ENCODE data around the gene UEVLD. TPM values are rescaled to one million over a fixed set of nuclear protein-coding genes. Genes with fewer than 3 reads are reported as not detected.
A peak's percentile ranks its signal among the peaks of the same experiment; 100 is the strongest.
"Not testable (repeated sequence)": the region's sequence is repeated elsewhere in the genome, so short reads cannot be mapped to it uniquely, and the experiment has no call there.

Gene UEVLD
- polyA plus RNA-seq, 6 donors from 2014 or later = 6.6 to 12.4 (median 8.9) TPM

DNA sequence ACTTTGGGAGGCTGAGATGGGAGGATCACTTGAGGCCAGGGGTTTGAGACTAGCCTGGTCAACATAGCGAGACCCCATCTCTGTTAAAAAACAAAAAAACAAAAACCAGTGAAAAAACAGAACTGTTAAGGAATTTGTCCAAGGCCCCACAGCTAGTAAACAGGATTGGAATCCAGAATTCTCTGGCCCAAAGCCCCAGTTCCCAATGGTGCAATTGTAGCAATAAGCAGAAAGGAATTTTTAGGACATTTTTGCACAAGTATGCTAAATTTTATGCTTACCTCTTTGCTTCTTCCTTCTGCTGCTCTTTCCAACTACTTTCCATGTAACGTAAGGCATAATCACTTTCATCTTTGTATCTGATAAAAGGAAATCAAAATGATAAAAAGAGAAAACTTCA is 22.7 kb upstream of the UEVLD start:
- Mint-ChIP-seq H3K27ac (no peak overlapping the region), H3K4me3 (no peak overlapping the region), H3K9me3 (no peaks in the 10 kb centered on the region), H3K36me3 (peaks cover 10 to 22% of the 10 kb centered on the region in 2 donors), H3K27me3 (no peaks in the 10 kb centered on the region), H3K4me1 (peaks cover 0 to 9% (median 7%) of the 10 kb centered on the region in 3 donors)
- ATAC-seq (ENCODE audit: low read depth in 2 of 2) = no peak
- DNase-seq = no peak

DNA sequence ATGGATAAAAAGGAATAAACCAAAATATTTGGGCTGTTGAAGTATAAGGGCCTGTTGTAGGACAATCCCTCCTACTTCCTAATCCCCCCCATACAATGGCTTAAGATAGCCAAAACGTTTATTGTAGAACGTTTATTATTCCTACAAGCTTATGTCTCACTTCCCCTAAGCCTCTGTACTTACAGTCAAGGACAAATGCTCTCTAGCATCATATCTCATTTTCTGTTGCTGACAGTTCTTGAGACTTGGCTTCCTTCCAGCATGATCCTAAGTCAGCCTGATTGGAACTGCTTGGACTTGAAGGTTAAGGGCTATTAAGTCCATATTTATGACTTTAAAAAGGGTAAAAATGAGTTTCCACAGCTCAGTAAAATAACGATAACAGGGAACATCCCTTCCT is 19.8 kb upstream of the UEVLD start:
- H3K27ac Mint-ChIP-seq = peak overlapping the region in 1 of 6 donors; percentile 39

DNA sequence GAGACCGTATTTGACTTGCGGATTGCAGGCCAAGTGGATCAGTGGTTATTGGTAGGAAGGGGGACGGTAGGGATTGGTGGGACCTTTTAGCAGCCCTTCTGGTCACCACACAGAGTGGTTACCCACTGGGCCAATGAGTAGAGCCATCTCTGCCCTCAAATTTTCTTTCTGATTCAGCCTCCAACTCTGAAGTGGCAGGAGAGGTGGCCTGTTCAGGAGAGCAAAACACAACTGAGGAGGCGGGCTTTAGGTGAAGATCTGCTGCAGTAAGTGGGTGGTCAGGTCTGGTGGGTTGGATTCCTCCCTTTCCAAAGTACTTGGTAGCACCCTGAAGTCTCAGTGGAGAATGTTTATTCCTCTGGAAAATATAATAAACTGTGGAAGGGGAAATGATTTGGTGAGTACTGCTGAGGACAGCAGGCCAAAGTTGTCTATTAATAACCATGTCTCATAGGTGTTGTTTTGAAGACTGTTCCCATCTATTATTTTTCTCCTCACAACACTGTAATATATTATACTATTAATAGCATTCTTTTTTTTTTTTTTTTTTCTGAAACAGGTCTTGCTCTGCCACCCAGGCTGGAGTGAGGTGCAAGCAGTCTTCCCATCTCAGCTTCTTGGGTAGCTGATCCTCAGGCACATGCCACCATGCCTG is 12.5 kb upstream of the UEVLD start:
- Mint-ChIP-seq H3K36me3 (no peaks in the 10 kb centered on the region), H3K4me1 (no peaks in the 10 kb centered on the region), H3K27me3 (no peaks in the 10 kb centered on the region), H3K9me3 (no peaks in the 10 kb centered on the region), H3K4me3 (no peak overlapping the region), H3K27ac (peak overlapping the region in 1 of 6 donors; percentile 14)
- DNase-seq = no peak
- no peak for ATAC-seq (ENCODE audit: low read depth in 2 of 2)

More for the DNA sequence above, 19.8 kb upstream of the UEVLD start:
- ATAC-seq (ENCODE audit: low read depth in 2 of 2) = no peak
- Mint-ChIP-seq H3K36me3 (peaks cover 0 to 8% of the 10 kb centered on the region in 2 donors), H3K27me3 (no peaks in the 10 kb centered on the region), H3K9me3 (no peaks in the 10 kb centered on the region), H3K4me1 (no peaks in the 10 kb centered on the region), H3K4me3 (no peak overlapping the region)
- DNase-seq = no peak

DNA sequence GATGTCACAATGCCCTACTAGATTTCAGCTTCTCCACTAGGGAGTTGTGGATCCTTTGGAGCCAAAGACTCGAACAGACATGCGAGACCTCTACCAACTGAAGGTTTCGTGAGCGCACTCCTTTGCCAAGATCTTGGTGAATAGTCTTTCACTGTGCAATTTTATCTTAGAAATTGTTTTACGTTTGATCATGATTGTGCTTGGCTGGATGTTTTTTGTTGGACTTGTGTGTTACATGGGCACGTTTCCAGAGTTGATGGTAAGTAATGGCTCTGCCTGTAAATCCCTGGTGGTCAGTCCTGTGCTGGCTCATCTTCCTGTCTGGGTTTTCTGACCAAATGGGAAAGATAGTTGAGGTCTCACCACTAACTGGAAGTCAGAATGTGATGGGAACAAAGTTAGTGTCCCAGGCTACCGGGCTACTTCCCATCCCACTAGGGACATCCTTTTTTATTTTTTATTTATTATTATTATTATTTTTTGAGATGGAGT is 11.3 kb upstream of the UEVLD start, which contains the start of gene MISFA:
TSS of gene MISFA (plus strand) at position 51 of the 492 bp plus-strand sequence. CDS start at position 191, 140 bp downstream.
- Mint-ChIP-seq H3K4me3 (no peak within 1 kb of the TSS), H3K4me1 (no peaks in the 10 kb centered on the region), H3K27me3 (no peaks in the 10 kb centered on the region), H3K36me3 (no peaks in the 10 kb centered on the region), H3K27ac (peak within 1 kb of the TSS in 1 of 6 donors; percentile 45), H3K9me3 (no peaks in the 10 kb centered on the region)
- DNase-seq (no peak), ATAC-seq (ENCODE audit: low read depth in 2 of 2) (no peak)

DNA sequence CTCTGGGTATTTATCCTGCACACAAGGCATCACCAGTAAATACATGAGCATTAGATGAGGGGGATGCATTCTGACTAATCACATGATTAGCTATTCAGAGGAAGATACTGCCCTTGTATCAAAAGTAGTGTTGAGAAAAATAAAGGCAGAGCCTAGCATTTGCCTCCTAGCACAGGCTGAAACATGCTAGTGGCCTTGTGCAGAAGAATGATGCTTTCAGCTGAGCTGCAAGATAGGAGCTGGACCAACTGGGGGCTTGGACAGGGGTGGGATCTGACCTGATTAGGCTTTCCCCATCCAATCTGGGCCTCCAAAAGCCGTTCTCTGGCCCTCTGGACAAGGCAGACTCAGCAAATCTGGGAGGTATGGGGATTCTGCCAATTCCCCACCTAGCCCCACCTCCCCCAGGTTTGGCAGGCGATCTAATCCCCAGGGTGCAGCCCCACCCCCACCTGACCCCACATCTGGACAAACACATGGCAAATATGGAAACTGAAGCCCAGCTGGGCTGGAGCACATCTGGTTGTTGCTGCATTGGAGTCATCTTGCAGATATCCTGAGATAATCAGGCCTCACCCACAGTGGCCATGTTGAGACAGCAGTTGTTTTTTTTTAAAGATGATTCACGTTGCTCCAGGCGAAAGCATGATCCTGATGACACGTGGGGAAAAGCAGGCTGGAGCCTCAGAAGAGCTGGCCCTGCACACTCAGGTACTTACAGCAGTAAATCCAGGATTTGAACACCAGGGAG is 6.6 kb upstream of the UEVLD start:
- Mint-ChIP-seq H3K36me3 (no peaks in the 10 kb centered on the region), H3K27me3 (no peaks in the 10 kb centered on the region), H3K4me3 (peak overlapping the region in 1 of 8 donors; percentile 66), H3K4me1 (peaks cover 0 to 2% (median 0%) of the 10 kb centered on the region in 3 donors), H3K27ac (no peak overlapping the region), H3K9me3 (no peaks in the 10 kb centered on the region)
- DNase-seq = no peak
- ATAC-seq (ENCODE audit: low read depth in 2 of 2) = no peak

DNA sequence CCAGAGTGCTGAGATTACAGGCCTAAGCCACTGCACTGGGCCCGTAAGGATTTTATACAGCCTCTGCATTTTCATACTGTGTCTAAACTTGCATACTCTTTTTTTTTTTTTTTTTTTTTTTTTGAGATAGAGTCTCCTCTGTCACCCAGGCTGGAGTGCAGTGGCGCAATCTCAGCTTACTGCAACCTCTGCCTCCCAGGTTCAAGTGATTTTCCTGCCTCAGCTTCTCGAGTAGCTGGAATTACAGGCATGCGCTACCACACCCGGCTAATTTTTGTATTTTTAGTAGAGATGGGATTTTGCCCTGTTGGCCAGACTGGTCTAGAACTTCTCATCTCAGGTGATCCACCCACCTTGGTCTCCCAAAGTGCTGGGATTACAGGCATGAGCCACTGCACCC is 5.6 kb upstream of the UEVLD start:
- ATAC-seq (ENCODE audit: low read depth in 2 of 2); H3K4me1 Mint-ChIP-seq; H3K9me3 Mint-ChIP-seq; H3K36me3 Mint-ChIP-seq; H3K4me3 Mint-ChIP-seq; H3K27ac Mint-ChIP-seq; DNase-seq; H3K27me3 Mint-ChIP-seq: not testable (repeated sequence)

DNA sequence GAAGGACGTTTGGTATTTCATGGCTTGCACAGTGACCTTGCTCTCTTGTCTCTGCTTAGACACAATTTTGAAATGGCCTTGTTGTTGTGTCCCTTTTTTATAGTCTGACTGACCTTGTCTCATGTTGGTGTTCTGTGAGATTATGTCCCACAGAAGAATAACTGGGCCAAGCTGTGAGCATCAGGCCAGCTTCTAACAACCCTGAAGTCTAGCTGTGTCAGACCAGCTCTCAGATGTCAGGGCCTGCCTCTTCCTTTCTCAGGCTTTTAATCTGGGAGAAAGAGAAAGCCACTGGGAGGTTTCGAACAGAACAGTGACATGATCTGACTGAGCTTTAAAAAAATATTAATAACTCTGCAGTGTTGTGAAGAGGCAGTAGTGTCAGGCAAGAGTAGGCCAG is 2.0 kb upstream of the UEVLD start:
- Mint-ChIP-seq H3K27me3 (no peaks in the 10 kb centered on the region), H3K36me3 (no peaks in the 10 kb centered on the region), H3K9me3 (no peaks in the 10 kb centered on the region), H3K27ac (peak overlapping the region in 3 of 6 donors; percentile 6 to 43 (median 17)), H3K4me3 (peak overlapping the region in 1 of 8 donors; percentile 41), H3K4me1 (peaks cover 0 to 4% (median 0%) of the 10 kb centered on the region in 3 donors)
- ATAC-seq (ENCODE audit: low read depth in 2 of 2) (no peak), DNase-seq (no peak)

DNA sequence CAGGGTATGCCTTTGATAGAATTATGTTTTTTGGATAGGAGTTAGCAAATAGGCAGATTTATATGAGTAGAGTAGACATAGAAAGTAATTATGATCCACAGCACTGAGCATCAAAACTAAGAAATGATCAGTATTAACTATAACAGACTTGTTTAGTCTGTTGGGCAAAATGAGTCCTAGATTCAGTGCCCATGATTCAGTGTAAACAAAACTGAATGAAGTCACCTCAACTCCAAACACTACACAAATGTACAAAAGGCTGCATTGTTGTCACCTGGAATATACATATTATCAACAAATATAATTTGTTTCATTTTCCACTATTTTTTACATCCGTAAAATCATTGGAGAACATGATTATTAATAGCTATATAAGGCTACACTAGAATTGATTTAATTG is 6.7 kb downstream of the UEVLD start:
- no peak for DNase-seq

DNA sequence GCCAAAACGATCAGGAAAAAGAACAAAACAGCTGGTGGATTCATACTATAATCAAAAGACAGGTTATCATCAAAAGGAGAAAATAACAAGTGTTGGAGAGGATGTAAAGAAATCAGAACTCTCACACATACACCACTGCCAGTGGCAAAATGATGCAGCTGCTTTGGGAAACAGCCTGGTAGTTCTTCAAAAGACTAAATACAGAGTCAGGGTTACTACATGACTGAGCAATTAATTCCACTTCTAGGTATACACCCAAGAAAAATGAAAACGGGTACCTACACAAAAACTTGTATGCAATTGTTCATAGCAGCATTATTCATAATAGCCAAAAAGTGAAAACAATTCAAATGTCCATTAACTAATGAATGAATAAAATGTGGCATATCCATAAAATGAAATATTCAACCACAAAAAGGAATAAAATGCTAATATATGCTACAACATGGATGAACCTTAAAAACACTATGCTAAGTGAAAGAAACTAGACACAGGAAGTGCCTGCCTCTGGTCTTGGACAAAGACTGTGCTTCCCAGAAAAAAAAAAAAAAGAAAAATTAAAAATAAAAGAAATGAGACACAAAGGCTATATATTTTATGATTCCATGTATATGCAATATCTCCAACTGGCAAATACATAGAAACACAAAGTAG is 8.3 kb downstream of the UEVLD start:
- DNase-seq (no peak), ATAC-seq (ENCODE audit: low read depth in 2 of 2) (no peak)
- Mint-ChIP-seq H3K27me3 (no peaks in the 10 kb centered on the region), H3K4me1 (no peaks in the 10 kb centered on the region), H3K4me3 (no peak overlapping the region), H3K36me3 (peaks cover 0 to 5% of the 10 kb centered on the region in 2 donors), H3K27ac (no peak overlapping the region), H3K9me3 (no peaks in the 10 kb centered on the region)

More for the DNA sequence above, 6.7 kb downstream of the UEVLD start:
- no peak overlapping the region for H3K4me3 Mint-ChIP-seq
- H3K4me1 Mint-ChIP-seq = no peaks in the 10 kb centered on the region
- no peaks in the 10 kb centered on the region for H3K27me3 Mint-ChIP-seq
- H3K36me3 Mint-ChIP-seq = peaks cover 0 to 5% of the 10 kb centered on the region in 2 donors
- no peak for ATAC-seq (ENCODE audit: low read depth in 2 of 2)
- H3K27ac Mint-ChIP-seq = no peak overlapping the region
- no peaks in the 10 kb centered on the region for H3K9me3 Mint-ChIP-seq

DNA sequence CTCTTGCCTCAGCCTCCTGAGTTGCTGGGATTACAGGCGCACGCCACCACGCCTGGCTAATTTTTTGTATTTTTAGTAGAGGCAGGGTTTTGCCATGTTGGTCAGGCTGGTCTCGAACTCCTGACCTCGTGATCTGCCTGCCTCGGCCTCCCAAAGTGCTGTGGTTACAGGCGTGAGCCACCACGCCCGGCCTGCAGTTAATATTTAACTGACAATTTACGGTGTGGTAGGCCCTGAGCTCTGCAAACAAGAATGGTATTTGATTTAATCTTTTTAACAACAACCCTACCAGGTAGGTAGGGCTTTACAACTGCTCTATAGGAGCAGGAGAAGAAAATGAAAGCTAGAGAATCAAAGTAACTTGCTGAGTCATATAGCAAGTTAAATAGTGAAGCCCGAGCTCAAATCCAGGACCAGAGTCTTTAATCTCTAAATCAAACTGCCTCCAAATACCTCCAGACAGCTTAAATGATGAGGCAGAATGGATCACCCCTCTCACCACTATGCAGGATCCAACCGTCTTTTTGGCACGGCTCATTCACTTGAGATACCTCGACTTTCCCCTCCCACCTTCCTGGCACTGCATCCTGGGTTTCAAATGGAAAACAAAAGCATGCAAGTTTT is 9.4 kb downstream of the UEVLD start:
- no peaks in the 10 kb centered on the region for H3K9me3 Mint-ChIP-seq
- H3K4me3 Mint-ChIP-seq = no peak overlapping the region
- peak overlapping the region in 1 of 6 donors; percentile 47 for H3K27ac Mint-ChIP-seq
- no peaks in the 10 kb centered on the region for H3K27me3 Mint-ChIP-seq
- H3K36me3 Mint-ChIP-seq = peaks cover 0 to 5% of the 10 kb centered on the region in 2 donors
- DNase-seq (no peak), ATAC-seq (ENCODE audit: low read depth in 2 of 2) (no peak)
- no peaks in the 10 kb centered on the region for H3K4me1 Mint-ChIP-seq

DNA sequence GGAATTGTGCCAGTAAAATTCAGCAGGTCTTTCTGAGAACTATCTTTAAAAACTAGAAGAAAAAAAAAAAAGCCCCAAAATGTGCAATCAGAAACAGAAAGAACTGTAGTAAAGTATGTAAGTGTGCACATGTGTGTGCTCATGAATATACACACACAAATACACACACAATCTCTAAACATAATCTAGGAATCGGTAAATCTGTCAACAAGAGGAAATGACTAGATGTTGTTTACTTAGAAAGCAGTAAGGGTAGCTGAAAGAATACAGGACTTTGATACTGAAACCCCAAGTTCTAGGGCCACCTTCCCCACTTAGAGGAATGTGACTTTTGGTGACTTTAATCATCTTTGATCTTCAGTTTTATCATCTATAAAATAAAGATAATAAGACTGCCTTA is 13.2 kb downstream of the UEVLD start:
- ATAC-seq (ENCODE audit: low read depth in 2 of 2) = no peak
- H3K4me1 Mint-ChIP-seq = peaks cover 0 to 4% (median 0%) of the 10 kb centered on the region in 3 donors
- peaks cover 14 to 16% of the 10 kb centered on the region in 2 donors for H3K36me3 Mint-ChIP-seq
- H3K4me3 Mint-ChIP-seq = no peak overlapping the region
- no peaks in the 10 kb centered on the region for H3K9me3 Mint-ChIP-seq
- no peaks in the 10 kb centered on the region for H3K27me3 Mint-ChIP-seq
- no peak overlapping the region for H3K27ac Mint-ChIP-seq
- DNase-seq = no peak

DNA sequence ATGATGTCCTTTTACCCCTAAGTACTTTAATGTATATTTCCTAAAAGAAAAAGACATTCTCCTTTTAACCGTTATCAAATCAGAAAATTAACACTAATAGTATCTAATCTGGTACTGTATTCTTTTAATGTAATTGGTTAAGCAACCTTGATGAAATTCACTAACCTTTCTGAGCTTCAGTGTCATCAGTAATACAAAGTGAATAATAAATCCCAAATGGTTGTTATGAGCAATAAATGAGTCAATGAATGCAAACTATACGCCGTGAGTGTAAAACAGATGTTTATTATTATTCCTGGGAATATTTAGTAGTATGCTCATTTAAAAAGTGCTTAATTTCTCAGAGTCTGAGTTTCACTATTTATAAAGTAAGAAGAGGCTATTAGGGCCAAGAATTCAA is 21.5 kb downstream of the UEVLD start:
- peak overlapping the region in 1 of 6 donors; percentile 8 for H3K27ac Mint-ChIP-seq
- ATAC-seq (ENCODE audit: low read depth in 2 of 2) = no peak

DNA sequence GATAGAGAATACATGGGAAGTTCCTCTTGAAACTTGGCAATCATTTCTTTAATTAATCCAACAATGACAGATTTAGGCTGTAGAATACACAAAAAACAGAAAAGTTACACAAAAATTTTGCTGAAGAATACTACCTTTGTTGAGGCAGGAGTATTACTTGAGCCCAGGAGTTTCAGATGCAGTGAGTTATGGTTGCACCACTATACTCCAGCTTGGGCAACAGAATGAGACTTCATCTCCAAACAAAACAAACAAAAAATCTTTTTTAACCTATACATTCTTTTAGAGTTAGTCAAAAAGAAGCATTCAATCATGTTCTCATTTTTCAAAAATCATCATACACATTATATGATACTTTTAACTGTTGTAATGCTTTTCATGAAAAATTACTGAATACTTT is 22.1 kb downstream of the UEVLD start:
- Mint-ChIP-seq H3K4me3 (no peak overlapping the region), H3K27ac (no peak overlapping the region), H3K9me3 (no peaks in the 10 kb centered on the region), H3K4me1 (peaks cover 0 to 2% (median 0%) of the 10 kb centered on the region in 3 donors), H3K36me3 (peaks cover 4 to 10% of the 10 kb centered on the region in 2 donors), H3K27me3 (no peaks in the 10 kb centered on the region)
- DNase-seq (no peak), ATAC-seq (ENCODE audit: low read depth in 2 of 2) (no peak)

More for the DNA sequence above, 21.5 kb downstream of the UEVLD start:
- no peak for DNase-seq
- Mint-ChIP-seq H3K4me3 (no peak overlapping the region), H3K9me3 (no peaks in the 10 kb centered on the region), H3K36me3 (peaks cover 8 to 14% of the 10 kb centered on the region in 2 donors), H3K4me1 (peaks cover 0 to 4% (median 0%) of the 10 kb centered on the region in 3 donors), H3K27me3 (no peaks in the 10 kb centered on the region)

All from naive B cell (primary cell).